Trophoblast cell (in vitro differentiated cells and primary cell): ENCODE measurements around the gene TSPEAR.
A peak's percentile ranks its signal among the peaks of the same experiment; 100 is the strongest.
"Not testable (repeated sequence)": the region's sequence is repeated elsewhere in the genome, so short reads cannot be mapped to it uniquely, and the experiment has no call there.

ENCODE experiments used
- DNase-seq, 2 donors: peaks; one replicate each; pipeline ENCODE4 v3.0.0-alpha.2; 2016
- H2AFZ ChIP-seq: 2 replicates; pipeline ENCODE4 v1.6.1; 2013; ENCODE audit warnings: low read length, moderate library complexity, mild to moderate bottlenecking; ENCODE audit not compliant: insufficient read depth, poor library complexity
- H2AK5ac ChIP-seq: 2 replicates; pipeline ENCODE4 v1.6.1; 2013; ENCODE audit warnings: mild to moderate bottlenecking, low read length
- H2BK120ac ChIP-seq: 2 replicates; pipeline ENCODE4 v1.6.1; 2013; ENCODE audit warnings: low read length, mild to moderate bottlenecking, moderate library complexity; ENCODE audit not compliant: insufficient read depth, poor library complexity
- H2BK12ac ChIP-seq: 2 replicates; pipeline ENCODE4 v1.6.1; 2013; ENCODE audit warnings: mild to moderate bottlenecking, low read length, moderate library complexity
- H2BK5ac ChIP-seq: 2 replicates; pipeline ENCODE4 v1.6.1; 2013; ENCODE audit warnings: low read length, low read depth, moderate library complexity, mild to moderate bottlenecking; ENCODE audit not compliant: poor library complexity
- H3K14ac ChIP-seq: 2 replicates; pipeline ENCODE4 v1.6.1; 2013; ENCODE audit warnings: mild to moderate bottlenecking, low read length
- H3K18ac ChIP-seq: 2 replicates; pipeline ENCODE4 v1.6.1; 2013; ENCODE audit warnings: mild to moderate bottlenecking, low read length
- H3K23ac ChIP-seq: 2 replicates; pipeline ENCODE4 v1.6.1; 2013; ENCODE audit warnings: low read length
- H3K27ac ChIP-seq: 2 replicates; pipeline ENCODE4 v1.5.1; 2013; ENCODE audit warnings: low read depth, mild to moderate bottlenecking, inconsistent platforms, low read length, moderate library complexity
- H3K27me3 ChIP-seq: 2 replicates; pipeline ENCODE4 v1.6.1; 2013; ENCODE audit warnings: inconsistent platforms, mild to moderate bottlenecking, low read length, moderate library complexity; ENCODE audit not compliant: insufficient read depth
- H3K36me3 ChIP-seq, 2 experiments: 1 replicate in 1 of 2; 2 replicates in 1 of 2; pipeline ENCODE4 v1.6.1; 2013; ENCODE audit warnings: low read length in 2 of 2, mild to moderate bottlenecking in 2 of 2, moderate library complexity in 1 of 2; ENCODE audit not compliant: insufficient read depth in 2 of 2, control insufficient read depth in 1 of 2
- H3K4ac ChIP-seq: 2 replicates; pipeline ENCODE4 v1.6.1; 2013; ENCODE audit warnings: low read depth, mild to moderate bottlenecking, low read length, moderate library complexity
- H3K4me1 ChIP-seq, 2 experiments: 1 replicate in 1 of 2; 2 replicates in 1 of 2; pipeline ENCODE4 v1.6.1; 2013; ENCODE audit warnings: low read length in 2 of 2, mild to moderate bottlenecking in 2 of 2, moderate library complexity in 1 of 2; ENCODE audit not compliant: insufficient read depth in 2 of 2, control insufficient read depth in 1 of 2
- H3K4me2 ChIP-seq: 2 replicates; pipeline ENCODE4 v1.6.1; 2013; ENCODE audit warnings: inconsistent platforms, mild to moderate bottlenecking, low read length, moderate library complexity
- H3K4me3 ChIP-seq: 2 replicates; pipeline ENCODE4 v1.5.1; 2013; ENCODE audit warnings: mild to moderate bottlenecking, low read depth, low read length, inconsistent platforms
- H3K79me1 ChIP-seq: one replicate; pipeline ENCODE4 v1.6.1; 2013; ENCODE audit warnings: low read length
- H3K79me2 ChIP-seq: 2 replicates; pipeline ENCODE4 v1.6.1; 2013; ENCODE audit warnings: low read length, mild to moderate bottlenecking; ENCODE audit not compliant: control insufficient read depth, insufficient read depth, poor library complexity
- H3K9ac ChIP-seq: 2 replicates; pipeline ENCODE4 v1.6.1; 2013; ENCODE audit warnings: mild to moderate bottlenecking, low read length
- H3K9me3 ChIP-seq: 2 replicates; pipeline ENCODE4 v1.6.1; 2013; ENCODE audit warnings: low read depth, mild to moderate bottlenecking, control low read depth, inconsistent platforms, low read length; ENCODE audit not compliant: insufficient read depth
- H4K12ac ChIP-seq: 2 replicates; pipeline ENCODE4 v1.6.1; 2013; ENCODE audit warnings: low read depth, mild to moderate bottlenecking, low read length, moderate library complexity
- H4K8ac ChIP-seq: 2 replicates; pipeline ENCODE4 v1.6.1; 2013; ENCODE audit warnings: low read depth, mild to moderate bottlenecking, low read length, moderate library complexity
- H4K91ac ChIP-seq: one replicate; pipeline ENCODE4 v1.6.1; 2013; ENCODE audit warnings: low read depth, mild to moderate bottlenecking, low read length, moderate library complexity
- WGBS: extraction: QIAGEN DNeasy Blood & Tissue Kit; methylation state at CpG from one replicate; pipeline ENCODE4 v1.1.7; 2013; ENCODE audit warnings: missing lambda C conversion rate; ENCODE audit not compliant: insufficient read length, insufficient coverage; ENCODE audit errors: extremely low coverage; 5-methylcytosine and 5-hydroxymethylcytosine counted together

TSPEAR gene

DNA sequence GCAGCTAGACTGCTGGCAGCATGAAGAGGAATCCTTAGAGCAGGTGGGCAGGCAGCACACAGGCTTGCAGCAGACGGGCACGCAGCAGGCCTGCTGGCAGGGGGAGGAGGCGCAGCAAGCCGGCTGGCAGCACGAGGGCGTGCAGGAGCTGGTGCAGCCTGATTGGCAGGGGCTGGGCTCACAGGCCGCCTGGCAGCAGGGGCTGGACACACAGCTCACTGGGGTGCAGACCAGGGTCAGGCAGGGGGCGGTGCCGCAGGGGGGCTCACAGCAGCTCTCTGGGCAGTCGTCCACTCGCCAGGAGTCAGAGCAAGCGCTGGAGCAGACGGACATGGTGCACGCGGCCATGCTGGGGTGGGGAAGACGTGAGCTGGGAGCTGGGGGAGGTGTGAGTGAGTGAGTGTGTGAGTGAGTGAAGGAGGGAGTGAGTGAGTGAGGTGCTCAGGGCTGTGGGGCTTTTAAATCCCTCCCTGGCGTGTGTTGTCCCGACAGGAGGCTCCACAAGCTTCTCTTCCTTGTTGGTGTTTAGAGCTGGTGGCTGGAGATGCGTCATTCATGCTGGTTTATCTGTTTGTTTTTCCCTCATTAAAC is 131.0 kb downstream of the TSPEAR start, which contains the start of gene KRTAP10-5:
Gene KRTAP10-5 (minus strand): TSS at position 374 of the 591 bp plus-strand sequence. CDS start 26 bp downstream, at position 348.
- not testable (repeated sequence) for H3K4ac ChIP-seq, H4K8ac ChIP-seq, H3K27ac ChIP-seq, H3K14ac ChIP-seq, H2BK12ac ChIP-seq, H3K4me1 ChIP-seq, H3K18ac ChIP-seq, H4K91ac ChIP-seq, H2AFZ ChIP-seq, DNase-seq, H2BK5ac ChIP-seq, H2BK120ac ChIP-seq, H3K4me2 ChIP-seq, H3K27me3 ChIP-seq, H3K79me2 ChIP-seq, H3K79me1 ChIP-seq, H4K12ac ChIP-seq, H3K23ac ChIP-seq, H2AK5ac ChIP-seq, H3K9ac ChIP-seq, H3K36me3 ChIP-seq
- Histone ChIP-seq H3K4me3 (peak within 1 kb of the TSS; percentile 18), H3K9me3 (peaks cover 16% of the 10 kb centered on the region)
- no CpG with 5 or more reads among the region's 19 CpGs for WGBS

DNA sequence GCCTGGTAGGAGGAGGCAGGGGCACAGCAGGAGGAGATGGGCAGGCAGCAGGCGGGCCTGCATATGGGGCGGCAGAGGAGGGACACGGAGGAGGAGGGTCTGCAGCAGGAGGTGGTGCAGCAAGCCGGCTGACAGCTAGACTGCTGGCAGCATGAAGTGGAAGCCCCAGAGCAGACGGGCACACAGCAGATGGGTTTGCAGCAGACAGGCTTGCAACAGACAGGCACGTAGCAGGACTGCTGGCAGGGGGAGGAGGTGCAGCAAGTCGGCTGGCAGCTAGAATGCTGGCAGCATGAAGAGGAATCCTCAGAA is 131.6 kb downstream of the TSPEAR start:
- Histone ChIP-seq H3K4me2 (no peak overlapping the region), H3K9me3 (peaks cover 16% of the 10 kb centered on the region), H3K14ac (no peak overlapping the region), H3K4me3 (peak overlapping the region; percentile 18), H4K91ac (no peak overlapping the region), H2BK5ac (no peak overlapping the region), H3K27ac (no peak overlapping the region), H2AK5ac (no peak overlapping the region), H4K8ac (no peak overlapping the region), H3K4me1 (no peaks in the 10 kb centered on the region), H2BK120ac (no peak overlapping the region), H3K79me2 (no peaks in the 10 kb centered on the region), H3K9ac (no peak overlapping the region), H3K79me1 (no peaks in the 10 kb centered on the region), H3K4ac (no peak overlapping the region), H3K27me3 (no peaks in the 10 kb centered on the region), H3K36me3 (no peaks in the 10 kb centered on the region), H3K18ac (no peak overlapping the region), H3K23ac (no peak overlapping the region), H2BK12ac (no peak overlapping the region), H4K12ac (no peak overlapping the region), H2AFZ (no peak overlapping the region)
- no peak for DNase-seq
- WGBS = no CpG with 5 or more reads among the region's 7 CpGs

DNA sequence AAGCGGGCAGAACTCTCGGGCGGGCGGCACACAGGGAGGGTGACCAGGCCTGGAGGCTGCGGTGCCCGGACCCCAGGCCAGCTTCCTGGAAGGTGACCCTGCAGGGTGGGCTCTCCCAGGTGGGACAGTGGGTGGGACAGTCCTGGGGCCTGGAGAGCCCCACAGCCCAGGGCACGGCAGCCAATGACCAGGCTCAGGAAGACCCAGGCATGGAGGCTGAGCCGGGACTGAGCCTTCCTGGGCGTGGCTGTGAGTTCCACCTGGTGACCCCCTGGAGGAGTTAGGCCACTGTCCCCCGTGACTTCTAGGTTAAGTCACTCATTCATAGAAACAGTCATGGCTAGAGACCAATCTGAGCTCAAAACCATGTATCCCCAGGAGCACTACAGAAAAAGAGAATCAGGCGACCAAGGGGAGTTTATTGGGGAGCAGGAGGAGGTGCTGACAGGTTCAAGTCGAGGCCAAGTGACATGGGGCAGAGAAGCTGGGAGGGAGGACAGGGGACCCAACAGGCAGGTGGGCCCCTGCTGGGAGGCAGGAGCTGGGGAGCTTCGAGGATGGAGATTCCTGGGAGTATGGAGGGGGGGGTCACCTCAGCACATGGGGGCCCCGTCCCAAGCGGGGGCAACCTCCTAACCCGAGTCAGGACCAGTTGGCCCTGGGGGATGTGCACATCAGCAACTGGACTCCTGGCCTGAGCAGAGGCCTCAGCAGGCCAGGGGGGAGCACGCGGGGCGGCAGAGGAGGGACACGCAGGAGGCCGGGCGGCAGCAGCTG is 132.1 kb downstream of the TSPEAR start:
- H3K14ac ChIP-seq = no peak overlapping the region
- H2BK12ac ChIP-seq = no peak overlapping the region
- no peaks in the 10 kb centered on the region for H3K79me2 ChIP-seq
- no peak overlapping the region for H3K23ac ChIP-seq
- no peak overlapping the region for H2BK5ac ChIP-seq
- no peak overlapping the region for H4K91ac ChIP-seq
- no peak overlapping the region for H4K8ac ChIP-seq
- no peak for DNase-seq
- no peaks in the 10 kb centered on the region for H3K79me1 ChIP-seq
- H3K4me1 ChIP-seq = no peaks in the 10 kb centered on the region
- H2AK5ac ChIP-seq = no peak overlapping the region
- H3K36me3 ChIP-seq = no peaks in the 10 kb centered on the region
- H3K18ac ChIP-seq = no peak overlapping the region
- H3K9ac ChIP-seq = no peak overlapping the region
- no peak overlapping the region for H3K27ac ChIP-seq
- no CpG with 5 or more reads among the region's 22 CpGs for WGBS
- no peak overlapping the region for H3K4me3 ChIP-seq
- no peak overlapping the region for H2AFZ ChIP-seq
- no peaks in the 10 kb centered on the region for H3K27me3 ChIP-seq
- no peak overlapping the region for H3K4ac ChIP-seq
- H3K4me2 ChIP-seq = no peak overlapping the region
- H4K12ac ChIP-seq = no peak overlapping the region
- H2BK120ac ChIP-seq = no peak overlapping the region
- H3K9me3 ChIP-seq = peaks cover 16% of the 10 kb centered on the region

DNA sequence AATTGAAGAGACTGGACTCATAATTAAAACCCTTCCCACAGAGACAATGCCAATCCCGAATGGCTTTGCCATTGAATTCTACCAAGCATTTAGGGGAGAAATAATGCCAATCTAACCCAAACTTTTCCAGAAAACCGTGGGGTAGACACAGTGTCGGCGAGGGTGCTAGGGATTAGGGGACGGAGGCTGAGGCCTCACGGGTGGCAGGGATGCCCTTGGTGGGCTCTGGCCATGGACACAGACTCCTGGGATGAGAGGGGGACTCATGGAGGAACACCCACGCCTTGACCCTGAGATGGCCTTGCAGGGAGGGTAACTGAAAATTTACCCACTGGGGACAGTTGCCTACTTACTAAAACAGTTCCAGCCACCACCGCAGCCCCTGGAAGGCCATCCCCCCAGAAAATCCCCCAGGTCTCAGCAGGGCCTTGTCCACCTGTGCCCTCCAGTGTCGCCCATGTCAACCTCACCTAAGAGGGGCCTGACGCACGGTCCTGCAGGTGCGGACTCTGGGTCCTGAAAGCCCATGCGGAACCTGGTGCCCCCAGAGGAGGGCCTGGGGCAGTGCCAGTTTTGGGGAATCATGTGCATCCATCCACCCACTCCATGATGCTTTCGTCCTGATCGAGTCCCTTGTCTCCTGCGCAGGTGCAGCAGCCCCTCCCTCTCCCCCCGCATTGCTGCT is 132.9 kb downstream of the TSPEAR start:
- H3K36me3 ChIP-seq = no peaks in the 10 kb centered on the region
- no peak overlapping the region for H4K12ac ChIP-seq
- H3K9ac ChIP-seq = no peak overlapping the region
- H3K4me2 ChIP-seq = no peak overlapping the region
- no peak overlapping the region for H2BK120ac ChIP-seq
- no peak for DNase-seq
- H2BK5ac ChIP-seq = no peak overlapping the region
- WGBS = no CpG with 5 or more reads among the region's 17 CpGs
- no peak overlapping the region for H3K27ac ChIP-seq
- H3K27me3 ChIP-seq = no peaks in the 10 kb centered on the region
- H4K8ac ChIP-seq = no peak overlapping the region
- H3K18ac ChIP-seq = no peak overlapping the region
- H3K4me3 ChIP-seq = no peak overlapping the region
- no peaks in the 10 kb centered on the region for H3K79me2 ChIP-seq
- no peak overlapping the region for H3K14ac ChIP-seq
- H2BK12ac ChIP-seq = no peak overlapping the region
- no peak overlapping the region for H3K4ac ChIP-seq
- no peaks in the 10 kb centered on the region for H3K4me1 ChIP-seq
- no peaks in the 10 kb centered on the region for H3K79me1 ChIP-seq
- H4K91ac ChIP-seq = no peak overlapping the region
- no peak overlapping the region for H2AK5ac ChIP-seq
- H3K9me3 ChIP-seq = peaks cover 16% of the 10 kb centered on the region
- no peak overlapping the region for H2AFZ ChIP-seq
- no peak overlapping the region for H3K23ac ChIP-seq
